ENCODE results near the gene ACTR2. TPM values are rescaled to one million over a fixed set of nuclear protein-coding genes. Genes with fewer than 3 reads are reported as not detected.
"Not testable (repeated sequence)": the region's sequence is repeated elsewhere in the genome, so short reads cannot be mapped to it uniquely, and the experiment has no call there.

The ACTR2 gene
- total RNA-seq, 1 donor from 2014 or later: 488 TPM

- intact Hi-C loops (cut with micrococcal nuclease): no loop called here
Observed at GRCh38 chr2:65309699-65310098, 82.1 kb downstream of the ACTR2 start.

DNA sequence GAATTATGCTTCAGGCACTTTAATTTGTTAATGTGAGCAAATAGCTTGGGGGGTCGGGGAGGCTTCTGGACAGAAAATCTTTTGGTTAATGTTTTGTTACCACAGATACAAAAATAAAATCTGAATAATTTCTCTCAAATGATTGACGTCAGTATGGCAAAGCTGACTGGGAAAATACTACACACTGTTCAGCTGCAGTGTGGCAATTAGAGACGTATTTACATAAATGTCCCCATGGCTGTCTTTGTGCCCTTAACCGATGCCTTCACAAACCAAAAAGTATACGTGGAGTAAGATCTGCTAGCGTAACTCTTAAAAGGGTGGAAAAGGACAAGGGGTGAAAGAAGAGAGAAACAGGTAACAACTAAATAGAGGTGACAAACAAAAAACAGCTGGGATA, 83.4 kb downstream of the ACTR2 start:
- intact Hi-C loops (cut with micrococcal nuclease): no loop called here

GRCh38 chr2:65311596-65311995, 84.0 kb downstream of the ACTR2 start:
- intact Hi-C loops (cut with micrococcal nuclease): no loop called here

DNA sequence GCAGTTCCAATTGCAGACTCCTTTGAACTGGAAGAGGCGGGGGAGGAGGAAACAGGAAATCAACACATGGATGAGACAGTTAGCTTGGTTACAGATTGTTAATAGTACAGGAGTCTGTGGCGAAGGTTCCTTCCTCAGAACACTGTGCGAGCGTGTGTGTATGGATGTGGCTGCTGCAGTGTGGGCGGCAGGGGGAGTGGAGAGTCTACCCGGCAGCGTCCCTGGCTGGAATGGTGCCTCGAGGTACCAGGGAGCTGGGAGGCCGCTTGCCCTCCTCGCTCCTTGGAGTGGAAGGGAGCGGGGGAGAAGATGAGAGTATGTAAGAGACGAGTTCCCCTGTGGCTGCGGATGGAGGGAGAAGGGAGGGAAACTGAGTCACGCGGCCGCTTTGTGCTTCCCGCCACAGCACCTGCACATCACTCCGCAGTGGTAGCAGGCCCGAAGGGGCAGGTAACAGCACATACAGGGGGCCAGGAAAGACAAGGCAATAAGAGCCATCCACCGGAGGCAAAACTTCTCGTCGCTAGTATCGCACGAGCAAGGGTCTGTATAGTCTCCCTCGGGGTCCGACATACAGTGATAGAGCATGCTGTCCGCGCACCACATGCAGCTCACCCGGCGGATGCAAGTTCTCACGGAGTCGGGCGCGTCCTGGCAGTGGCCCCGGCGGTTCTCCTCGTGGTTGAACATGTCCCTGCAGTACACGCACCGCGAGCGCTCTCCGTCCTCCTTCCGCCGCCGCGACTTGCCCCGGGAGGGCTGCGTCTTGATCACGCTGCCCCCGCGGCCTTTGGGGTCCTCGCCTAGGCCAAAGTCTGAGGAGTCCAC, 85.7 kb downstream of the ACTR2 start:
- intact Hi-C loops (cut with micrococcal nuclease): no loop called here

DNA sequence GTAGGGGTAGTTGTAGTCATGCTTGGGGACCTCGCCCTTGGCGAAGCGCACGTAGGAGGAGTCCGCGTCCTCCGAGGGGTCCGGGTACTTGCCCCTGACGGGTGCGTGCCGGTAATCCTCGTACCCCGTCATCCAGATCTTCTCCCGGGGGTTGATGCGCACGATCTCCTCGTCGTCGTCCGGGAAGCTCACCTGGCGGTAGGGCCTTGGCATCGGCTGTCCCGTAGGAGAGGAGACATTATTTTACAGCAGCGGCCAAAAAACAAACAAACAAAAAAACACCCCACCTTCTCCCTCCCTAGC, 86.3 kb downstream of the ACTR2 start:
- intact Hi-C loops (cut with micrococcal nuclease): no loop called here

- intact Hi-C loops (cut with micrococcal nuclease): no loop called here
Observed at GRCh38 chr2:65314801-65315441, 87.3 kb downstream of the ACTR2 start.

DNA sequence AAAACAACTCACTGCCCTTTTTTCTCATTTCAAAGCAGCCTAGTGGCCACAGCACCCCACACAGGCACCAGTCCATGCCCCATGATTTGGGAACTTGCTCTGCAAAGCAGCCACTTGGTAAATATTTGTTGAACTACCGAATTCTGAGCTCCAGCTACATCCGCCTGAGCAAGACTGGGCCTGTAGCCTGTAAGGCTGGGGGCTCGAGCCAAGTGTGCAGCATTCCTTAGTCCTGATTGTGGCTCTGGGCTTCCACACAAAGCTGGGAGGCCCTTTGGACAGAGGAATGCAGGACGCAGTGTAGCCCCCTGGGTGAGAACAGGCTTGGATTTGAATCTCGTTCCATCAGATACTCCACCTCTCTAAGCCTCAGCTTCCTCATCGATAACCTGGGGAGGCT, 88.4 kb downstream of the ACTR2 start:
- intact Hi-C loops (cut with micrococcal nuclease): no loop called here

DNA sequence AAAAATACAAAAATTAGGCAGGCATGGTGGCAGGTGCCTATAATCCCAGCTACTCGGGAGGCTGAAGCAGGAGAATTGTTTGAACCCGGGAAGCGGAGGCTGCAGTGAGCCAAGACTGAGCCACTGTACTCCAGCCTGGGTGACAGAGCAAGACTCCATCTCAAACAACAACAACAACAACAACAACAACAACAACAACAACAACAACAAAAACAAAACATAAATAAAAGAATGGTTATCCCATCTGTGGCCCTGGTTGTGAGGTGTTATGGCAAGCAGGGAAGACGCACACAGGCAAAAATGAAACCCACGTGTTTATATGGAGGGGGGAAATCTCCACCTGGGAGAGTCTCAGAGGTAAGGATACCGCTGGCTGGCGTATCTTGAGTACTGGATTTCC, 89.7 kb downstream of the ACTR2 start:
- intact Hi-C loops (cut with micrococcal nuclease): not testable (repeated sequence)

DNA sequence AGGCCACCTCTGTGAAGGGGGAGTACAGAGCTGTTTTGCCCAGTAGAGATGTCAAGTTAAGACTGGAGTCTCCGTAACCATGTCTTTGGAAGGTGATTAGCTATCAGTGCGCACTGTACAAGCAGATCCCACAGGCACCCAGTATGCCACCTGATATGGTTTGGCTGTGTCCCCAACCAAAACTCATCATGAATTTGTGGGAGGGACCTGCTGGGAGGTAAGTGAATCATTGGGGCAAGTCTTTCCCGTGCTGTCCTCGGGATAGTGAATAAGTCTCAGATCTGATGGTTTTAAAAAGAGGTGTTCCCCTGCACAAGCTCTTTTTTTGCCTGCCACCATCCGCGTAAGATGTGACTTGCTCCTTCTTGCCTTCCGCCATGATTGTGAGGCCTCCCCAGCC, 90.2 kb downstream of the ACTR2 start:
- intact Hi-C loops (cut with micrococcal nuclease): no loop called here

- intact Hi-C loops (cut with micrococcal nuclease): no loop called here
Observed at GRCh38 chr2:65319072-65319673, 91.5 kb downstream of the ACTR2 start.

- intact Hi-C loops (cut with micrococcal nuclease): no loop called here
Observed at GRCh38 chr2:65319674-65320041, 92.0 kb downstream of the ACTR2 start.

DNA sequence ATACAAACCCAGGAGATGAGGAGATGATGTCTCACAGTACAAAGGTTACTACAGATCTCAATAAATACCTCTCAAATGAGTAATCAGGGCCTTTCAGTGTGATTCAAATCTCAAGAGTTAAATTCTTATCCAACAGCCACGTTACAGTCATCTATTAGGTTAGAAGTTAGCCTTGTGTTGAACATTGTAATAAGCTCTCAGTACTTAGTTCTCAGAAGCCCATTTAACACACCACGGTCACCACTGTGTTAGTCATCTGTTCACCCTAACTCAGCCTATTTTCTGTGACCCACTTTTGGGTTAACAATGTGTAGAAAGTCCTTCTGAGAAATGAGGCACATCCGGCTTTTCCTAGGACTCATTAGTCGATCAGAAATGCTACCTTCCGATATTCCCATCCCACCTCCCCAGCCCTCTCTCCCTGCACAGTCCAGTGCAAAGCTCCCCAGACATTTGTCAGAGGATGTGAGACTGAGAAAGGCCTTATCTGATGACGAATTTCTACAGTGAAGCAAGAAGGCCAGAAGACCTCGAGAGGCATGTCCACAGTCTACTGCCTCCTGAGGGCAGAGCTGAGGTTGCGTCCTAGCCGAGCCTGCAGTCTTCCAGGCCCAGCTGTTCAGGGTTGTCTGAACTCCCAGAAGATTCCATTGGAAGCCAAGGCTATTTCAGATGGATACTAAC, 92.6 kb downstream of the ACTR2 start:
- intact Hi-C loops (cut with micrococcal nuclease): no loop called here

Other genes starting within 250 kb of the ACTR2 start
- 62.8 and 63.3 TPM in 2 replicates for gene SLC1A4, start 238.4 kb upstream of the ACTR2 start, total RNA-seq
- gene CEP68, start 171.4 kb upstream of the ACTR2 start, total RNA-seq: 7.0 and 7.4 TPM in 2 replicates
- gene RAB1A, start 97.7 kb upstream of the ACTR2 start, total RNA-seq: 66.2 and 70.2 TPM in 2 replicates
- gene SPRED2, start 204.8 kb downstream of the ACTR2 start, total RNA-seq: 6.5 and 7.7 TPM in 2 replicates